Lower lobe of right lung (tissue), 2 donors: ENCODE results near the gene IL11. TPM values are rescaled to one million over a fixed set of nuclear protein-coding genes. Genes with fewer than 3 reads are reported as not detected.
"Not testable (repeated sequence)": the region's sequence is repeated elsewhere in the genome, so short reads cannot be mapped to it uniquely, and the experiment has no call there.

Experiments used
- ATAC-seq, 2 donors: fragments of 200-7000 bp; cut with Tn5 transposase; one replicate each; pipeline ENCODE4 v1.9.1; 2020 to 2022; ENCODE audit warnings: mild to moderate bottlenecking in 2 of 2, moderate library complexity in 2 of 2
- DNase-seq: peaks from one replicate; pipeline ENCODE4 v3.0.0-alpha.2; 2020
- H3K27ac ChIP-seq: fragments of 200-600 bp; one replicate; pipeline ENCODE4 v1.8.0; 2022
- H3K27me3 ChIP-seq: fragments of 200-600 bp; one replicate; pipeline ENCODE4 v1.8.0; 2022; ENCODE audit warnings: low read depth
- H3K36me3 ChIP-seq: fragments of 200-600 bp; one replicate; pipeline ENCODE4 v1.8.0; 2022; ENCODE audit warnings: mild to moderate bottlenecking
- H3K4me1 ChIP-seq: fragments of 200-600 bp; one replicate; pipeline ENCODE4 v1.8.0; 2022
- H3K4me3 ChIP-seq: fragments of 200-600 bp; one replicate; pipeline ENCODE4 v1.8.0; 2022; ENCODE audit warnings: mild to moderate bottlenecking
- H3K9me3 ChIP-seq: fragments of 200-600 bp; one replicate; pipeline ENCODE4 v1.8.0; 2022
- CTCF ChIP-seq: fragments of 200-600 bp; IDR thresholded peaks from one replicate; pipeline ENCODE4 v1.8.0; 2022; ENCODE audit warnings: antibody characterized with exemption, mild to moderate bottlenecking
- intact Hi-C: fragments of 100-400 bp; cut with DNase I; formaldehyde crosslinking; loops from one replicate; pipeline ENCODE4 v1.11.0; 2022
- total RNA-seq: library from RNA; stranded (reverse); fragmentation: NEBNext Ultra II Directional; extraction: Animal tissue kit (Norgen Biotek cat#: 25700); gene quantifications from one replicate; pipeline ENCODE4 v1.2.1, GENCODE V29; 2021
- donor health status: DM: no; HTN: yes; CAD: no; lungs with severe emphysema.

Gene IL11
- total RNA-seq, 1 donor from 2014 or later, result not detected

DNA sequence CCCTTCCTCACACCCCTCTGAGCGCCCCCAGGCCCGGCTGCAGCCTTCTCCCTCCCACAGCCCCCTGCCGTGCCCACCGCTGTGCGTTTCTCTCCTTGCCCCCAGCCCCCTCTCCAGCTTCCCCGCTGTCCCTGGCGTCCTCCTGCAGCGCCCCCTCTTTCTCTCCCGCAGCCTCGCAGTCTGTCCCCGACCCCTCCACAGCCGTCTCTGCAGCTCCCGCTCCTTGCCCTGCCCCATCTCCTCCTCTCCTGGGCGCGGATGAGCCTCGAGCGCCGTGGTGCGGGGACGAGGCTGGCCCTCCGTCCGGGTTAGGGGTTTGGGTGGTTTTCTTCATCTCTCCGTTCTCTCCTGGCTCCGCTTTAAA lies 29.5 kb downstream of the IL11 start:
- TF ChIP-seq CTCF, result no peak
- peaks cover 18% of the 10 kb centered on the region for H3K36me3 ChIP-seq
- peaks cover 15% of the 10 kb centered on the region for H3K4me1 ChIP-seq
- DNase-seq (no peak), ATAC-seq (no peak)
- H3K4me3 ChIP-seq, result peak overlapping the region; percentile 64
- H3K9me3 ChIP-seq, result no peaks in the 10 kb centered on the region
- intact Hi-C loops, result no loop called here
- no peaks in the 10 kb centered on the region for H3K27me3 ChIP-seq
- H3K27ac ChIP-seq, result no peak overlapping the region

GRCh38 chr19:55339889-55340783 lies 30.1 kb downstream of the IL11 start:
- H3K36me3 ChIP-seq, result peaks cover 18% of the 10 kb centered on the region
- H3K27me3 ChIP-seq, result no peaks in the 10 kb centered on the region
- H3K9me3 ChIP-seq, result no peaks in the 10 kb centered on the region
- DNase-seq (peak; percentile 66), ATAC-seq (peak; percentile 0)
- peak overlapping the region; percentile 94 for H3K27ac ChIP-seq
- H3K4me1 ChIP-seq, result peaks cover 15% of the 10 kb centered on the region
- H3K4me3 ChIP-seq, result peak overlapping the region; percentile 64
- no peak for TF ChIP-seq CTCF
- intact Hi-C loops, result no loop called here

DNA sequence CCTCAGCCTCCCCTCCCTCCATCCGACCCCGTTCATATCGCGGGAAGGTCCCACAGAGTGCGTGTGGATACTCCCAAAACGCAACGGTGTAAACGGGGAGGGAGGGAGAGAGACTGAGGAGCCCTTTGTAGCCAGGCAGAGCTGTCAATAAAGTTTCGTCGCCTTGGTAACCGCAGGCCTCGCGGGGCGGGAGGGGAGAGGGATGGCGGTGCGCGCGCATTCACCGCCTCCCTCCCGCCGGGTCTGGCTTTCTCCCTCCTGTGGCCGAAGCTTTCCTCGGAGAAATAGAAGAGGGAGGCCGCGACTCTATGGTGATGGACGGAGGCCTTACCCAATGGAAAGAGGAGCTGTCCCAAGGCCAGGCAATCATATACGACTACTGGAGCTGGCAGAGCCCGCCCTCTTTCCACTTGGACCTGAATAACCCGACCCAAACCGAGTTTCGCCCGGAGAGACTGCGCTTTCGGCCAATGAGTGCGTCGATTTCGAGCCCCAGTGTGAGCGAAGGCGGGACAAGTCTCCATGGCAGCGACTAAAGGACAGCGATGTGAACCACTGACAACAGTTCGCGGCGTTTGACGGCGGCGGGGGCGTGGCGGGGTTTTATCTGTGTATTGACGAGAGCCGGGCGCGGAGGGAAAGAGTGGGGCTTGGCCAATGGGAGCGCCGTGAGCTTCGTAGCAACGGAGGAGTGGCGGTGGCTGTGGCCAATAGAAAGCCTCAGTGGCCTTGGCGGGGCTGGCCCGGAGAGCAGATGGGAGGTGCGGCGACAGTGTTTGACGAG lies 31.0 kb downstream of the IL11 start, which contains the start of gene KMT5C:
TSS of gene KMT5C (plus strand) at position 772 of the 784 bp plus-strand sequence. CDS start 2,061 bp downstream, outside the sequence.
- peak; percentile 93 to 95 for ATAC-seq
- intact Hi-C loops, result no loop called here

GRCh38 chr19:55336101-55336500 lies 34.2 kb downstream of the IL11 start:
- H3K9me3 ChIP-seq, result no peaks in the 10 kb centered on the region
- H3K4me3 ChIP-seq, result no peak overlapping the region
- DNase-seq (no peak), ATAC-seq (no peak)
- no peak overlapping the region for H3K27ac ChIP-seq
- peaks cover 14% of the 10 kb centered on the region for H3K27me3 ChIP-seq
- intact Hi-C loops, result no loop called here
- no peaks in the 10 kb centered on the region for H3K36me3 ChIP-seq
- peaks cover 9% of the 10 kb centered on the region for H3K4me1 ChIP-seq
- TF ChIP-seq CTCF, result no peak

More for the DNA sequence above, 31.0 kb downstream of the IL11 start, which contains the start of gene KMT5C:
- H3K27me3 ChIP-seq, result peaks cover 7% of the 10 kb centered on the region
- peak; percentile 37 for TF ChIP-seq CTCF
- peaks cover 18% of the 10 kb centered on the region for H3K36me3 ChIP-seq
- DNase-seq, result peak; percentile 100
- H3K4me1 ChIP-seq, result peaks cover 15% of the 10 kb centered on the region
- peak within 1 kb of the TSS; percentile 94 for H3K27ac ChIP-seq
- no peaks in the 10 kb centered on the region for H3K9me3 ChIP-seq
- peak within 1 kb of the TSS; percentile 64 for H3K4me3 ChIP-seq

- no peak for DNase-seq
- Histone ChIP-seq H3K36me3 (no peaks in the 10 kb centered on the region), H3K9me3 (no peaks in the 10 kb centered on the region), H3K4me3 (no peak overlapping the region), H3K4me1 (no peaks in the 10 kb centered on the region), H3K27me3 (peaks cover 14% of the 10 kb centered on the region), H3K27ac (no peak overlapping the region)
- no peak for TF ChIP-seq CTCF
- intact Hi-C loops, result no loop called here
- no peak for ATAC-seq
These were observed 36.4 kb downstream of the IL11 start for GRCh38 chr19:55333870-55334269.

DNA sequence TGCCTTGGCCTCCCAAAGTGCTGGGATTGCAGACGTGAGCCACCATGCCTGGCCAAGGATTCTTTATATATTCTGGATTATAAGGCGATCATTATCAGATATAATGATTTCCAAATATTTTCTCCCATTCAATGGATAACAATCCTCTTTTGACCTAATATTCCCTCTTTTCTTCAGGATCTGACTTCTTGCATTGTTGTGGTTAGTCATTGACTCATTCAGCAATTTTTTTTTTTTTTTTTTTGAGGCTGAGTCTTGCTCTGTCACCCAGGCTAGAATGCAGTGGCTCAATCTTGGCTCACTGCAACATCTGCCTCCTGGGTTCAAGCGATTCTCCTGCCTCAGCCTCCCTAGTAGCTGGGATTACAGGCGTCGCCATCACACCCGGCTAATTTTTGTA lies 40.5 kb downstream of the IL11 start:
- peaks cover 12% of the 10 kb centered on the region for H3K27me3 ChIP-seq
- H3K4me3 ChIP-seq, H3K36me3 ChIP-seq, intact Hi-C loops, H3K27ac ChIP-seq, DNase-seq, H3K9me3 ChIP-seq, H3K4me1 ChIP-seq, ATAC-seq: not testable (repeated sequence)

DNA sequence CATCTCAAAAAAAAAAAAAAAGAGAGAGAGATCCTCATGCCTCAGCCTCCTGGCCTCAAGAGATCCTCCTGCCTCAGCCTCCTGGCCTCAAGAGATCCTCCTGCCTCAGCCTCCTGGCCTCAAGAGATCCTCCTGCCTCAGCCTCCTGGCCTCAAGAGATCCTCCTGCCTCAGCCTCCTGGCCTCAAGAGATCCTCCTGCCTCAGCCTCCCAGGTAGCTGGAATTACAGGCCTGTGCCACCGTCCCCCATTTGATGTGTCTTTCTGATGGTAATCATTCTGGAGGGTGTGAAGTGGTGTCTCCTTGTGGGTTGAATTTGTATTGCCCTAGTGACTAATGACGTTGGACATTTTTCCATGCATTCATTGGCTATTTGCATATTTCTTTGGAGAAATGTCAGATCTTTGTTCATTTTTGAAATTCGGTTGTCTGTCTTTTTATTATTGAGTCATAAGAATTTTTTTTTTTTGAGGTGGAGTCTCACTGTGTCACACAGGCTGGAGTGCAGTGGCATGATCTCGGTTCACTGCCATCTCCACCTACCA lies 41.4 kb downstream of the IL11 start:
- H3K27ac ChIP-seq, ATAC-seq, H3K36me3 ChIP-seq, H3K4me3 ChIP-seq, H3K4me1 ChIP-seq, H3K9me3 ChIP-seq, intact Hi-C loops, DNase-seq, H3K27me3 ChIP-seq: not testable (repeated sequence)
